Measurements from ENCODE around the gene KCTD2. TPM values are rescaled to one million over a fixed set of nuclear protein-coding genes. Genes with fewer than 3 reads are reported as not detected.

Gene KCTD2
- total and polyA plus RNA-seq, 2 of the 13 experiments (the other 11 are each of a cell fraction or from before 2014, with no cell fraction given): 28.3 to 32.6 TPM

DNA sequence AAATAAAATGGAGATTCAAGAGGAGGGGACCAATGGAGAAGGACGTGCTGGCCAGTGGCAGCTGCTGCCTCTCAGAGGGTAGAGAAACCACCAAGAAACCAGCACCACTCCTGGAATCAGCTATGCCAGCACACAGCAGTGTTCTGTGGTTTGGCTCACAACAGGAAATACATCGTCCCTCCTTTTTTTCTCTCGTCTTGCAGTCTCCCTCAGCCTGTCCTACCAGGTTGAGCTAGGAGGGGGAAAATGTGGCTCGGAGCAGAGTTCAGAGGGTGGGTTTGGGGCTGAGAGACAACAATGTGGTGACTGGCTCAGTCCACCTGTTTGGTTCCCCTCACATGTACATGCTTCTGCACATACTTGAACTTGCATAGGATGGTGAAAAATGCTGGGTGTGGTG lies 20.8 kb downstream of the KCTD2 start (continued):
- no peak for TF ChIP-seq NR2F6 (IDR thresholded peaks at IDR 0.05)
- no peak for TF ChIP-seq NR2F6 (CRISPR knock-in tag; IDR thresholded peaks at IDR 0.05)
- TF ChIP-seq, protein P1, sequence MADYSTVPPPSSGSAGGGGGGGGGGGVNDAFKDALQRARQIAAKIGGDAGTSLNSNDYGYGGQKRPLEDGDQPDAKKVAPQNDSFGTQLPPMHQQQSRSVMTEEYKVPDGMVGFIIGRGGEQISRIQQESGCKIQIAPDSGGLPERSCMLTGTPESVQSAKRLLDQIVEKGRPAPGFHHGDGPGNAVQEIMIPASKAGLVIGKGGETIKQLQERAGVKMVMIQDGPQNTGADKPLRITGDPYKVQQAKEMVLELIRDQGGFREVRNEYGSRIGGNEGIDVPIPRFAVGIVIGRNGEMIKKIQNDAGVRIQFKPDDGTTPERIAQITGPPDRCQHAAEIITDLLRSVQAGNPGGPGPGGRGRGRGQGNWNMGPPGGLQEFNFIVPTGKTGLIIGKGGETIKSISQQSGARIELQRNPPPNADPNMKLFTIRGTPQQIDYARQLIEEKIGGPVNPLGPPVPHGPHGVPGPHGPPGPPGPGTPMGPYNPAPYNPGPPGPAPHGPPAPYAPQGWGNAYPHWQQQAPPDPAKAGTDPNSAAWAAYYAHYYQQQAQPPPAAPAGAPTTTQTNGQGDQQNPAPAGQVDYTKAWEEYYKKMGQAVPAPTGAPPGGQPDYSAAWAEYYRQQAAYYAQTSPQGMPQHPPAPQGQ (CRISPR knock-in tag; IDR thresholded peaks at IDR 0.05; ENCODE audit: borderline replicate concordance): no peak
- TF ChIP-seq, protein P2, sequence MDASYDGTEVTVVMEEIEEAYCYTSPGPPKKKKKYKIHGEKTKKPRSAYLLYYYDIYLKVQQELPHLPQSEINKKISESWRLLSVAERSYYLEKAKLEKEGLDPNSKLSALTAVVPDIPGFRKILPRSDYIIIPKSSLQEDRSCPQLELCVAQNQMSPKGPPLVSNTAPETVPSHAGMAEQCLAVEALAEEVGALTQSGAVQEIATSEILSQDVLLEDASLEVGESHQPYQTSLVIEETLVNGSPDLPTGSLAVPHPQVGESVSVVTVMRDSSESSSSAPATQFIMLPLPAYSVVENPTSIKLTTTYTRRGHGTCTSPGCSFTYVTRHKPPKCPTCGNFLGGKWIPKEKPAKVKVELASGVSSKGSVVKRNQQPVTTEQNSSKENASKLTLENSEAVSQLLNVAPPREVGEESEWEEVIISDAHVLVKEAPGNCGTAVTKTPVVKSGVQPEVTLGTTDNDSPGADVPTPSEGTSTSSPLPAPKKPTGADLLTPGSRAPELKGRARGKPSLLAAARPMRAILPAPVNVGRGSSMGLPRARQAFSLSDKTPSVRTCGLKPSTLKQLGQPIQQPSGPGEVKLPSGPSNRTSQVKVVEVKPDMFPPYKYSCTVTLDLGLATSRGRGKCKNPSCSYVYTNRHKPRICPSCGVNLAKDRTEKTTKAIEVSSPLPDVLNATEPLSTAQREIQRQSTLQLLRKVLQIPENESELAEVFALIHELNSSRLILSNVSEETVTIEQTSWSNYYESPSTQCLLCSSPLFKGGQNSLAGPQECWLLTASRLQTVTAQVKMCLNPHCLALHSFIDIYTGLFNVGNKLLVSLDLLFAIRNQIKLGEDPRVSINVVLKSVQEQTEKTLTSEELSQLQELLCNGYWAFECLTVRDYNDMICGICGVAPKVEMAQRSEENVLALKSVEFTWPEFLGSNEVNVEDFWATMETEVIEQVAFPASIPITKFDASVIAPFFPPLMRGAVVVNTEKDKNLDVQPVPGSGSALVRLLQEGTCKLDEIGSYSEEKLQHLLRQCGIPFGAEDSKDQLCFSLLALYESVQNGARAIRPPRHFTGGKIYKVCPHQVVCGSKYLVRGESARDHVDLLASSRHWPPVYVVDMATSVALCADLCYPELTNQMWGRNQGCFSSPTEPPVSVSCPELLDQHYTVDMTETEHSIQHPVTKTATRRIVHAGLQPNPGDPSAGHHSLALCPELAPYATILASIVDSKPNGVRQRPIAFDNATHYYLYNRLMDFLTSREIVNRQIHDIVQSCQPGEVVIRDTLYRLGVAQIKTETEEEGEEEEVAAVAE (CRISPR knock-in tag; IDR thresholded peaks at IDR 0.05; ENCODE audit: borderline replicate concordance): no peak
- no peak for TF ChIP-seq SOX5 (CRISPR knock-in tag; IDR thresholded peaks at IDR 0.05; ENCODE audit: borderline replicate concordance)
- no peak for TF ChIP-seq ZNF20 (CRISPR knock-in tag; IDR thresholded peaks at IDR 0.05)
- no peak for TF ChIP-seq SYNCRIP (IDR thresholded peaks at IDR 0.05; ENCODE audit: insufficient read depth, low read depth, low read length)
- no peak for TF ChIP-seq TEF (CRISPR knock-in tag; IDR thresholded peaks at IDR 0.05)
- TF ChIP-seq ZNF24 (IDR thresholded peaks at IDR 0.05): no peak
- TF ChIP-seq FIP1L1 (IDR thresholded peaks at IDR 0.05; ENCODE audit: borderline replicate concordance, insufficient read depth, low read depth, low read length): no peak
- TF ChIP-seq ZNF121 (CRISPR knock-in tag; IDR thresholded peaks at IDR 0.05): no peak

All from HepG2 (cell line).